ENCODE measurements around the gene SRGAP3.
"Not testable (repeated sequence)": the region's sequence is repeated elsewhere in the genome, so short reads cannot be mapped to it uniquely, and the experiment has no call there.

DNA sequence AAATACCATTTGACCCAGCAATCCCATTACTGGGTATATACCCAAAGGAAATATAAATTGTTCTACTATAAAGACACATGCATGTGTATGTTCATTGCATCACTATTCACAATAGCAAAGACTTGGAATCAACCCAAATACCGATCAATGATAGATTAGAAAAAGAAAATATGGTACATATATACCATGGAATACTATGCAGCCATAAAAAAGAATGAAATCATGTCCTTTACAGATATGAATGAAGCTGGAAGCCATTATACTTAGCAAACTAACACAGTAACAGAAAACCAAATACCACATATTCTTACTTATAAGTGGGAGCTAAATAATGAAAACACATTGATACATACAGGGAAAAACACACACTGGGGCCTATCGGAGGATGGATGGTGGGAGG lies 164.0 kb downstream of the SRGAP3 start:
- TF ChIP-seq POLR2AphosphoS5 (IDR thresholded peaks at IDR 0.05; ENCODE audit: low read depth, low read length); TAF1 (IDR thresholded peaks at IDR 0.05; ENCODE audit: borderline replicate concordance, low read depth, low read length); POLR2A (IDR thresholded peaks at IDR 0.05; ENCODE audit: low read depth, low read length): not testable (repeated sequence)
